ENCODE measurements around the gene PANX2. TPM values are rescaled to one million over a fixed set of nuclear protein-coding genes. Genes with fewer than 3 reads are reported as not detected.

Gene PANX2
- total RNA-seq, 2 experiments from 2014 or later = not detected

DNA sequence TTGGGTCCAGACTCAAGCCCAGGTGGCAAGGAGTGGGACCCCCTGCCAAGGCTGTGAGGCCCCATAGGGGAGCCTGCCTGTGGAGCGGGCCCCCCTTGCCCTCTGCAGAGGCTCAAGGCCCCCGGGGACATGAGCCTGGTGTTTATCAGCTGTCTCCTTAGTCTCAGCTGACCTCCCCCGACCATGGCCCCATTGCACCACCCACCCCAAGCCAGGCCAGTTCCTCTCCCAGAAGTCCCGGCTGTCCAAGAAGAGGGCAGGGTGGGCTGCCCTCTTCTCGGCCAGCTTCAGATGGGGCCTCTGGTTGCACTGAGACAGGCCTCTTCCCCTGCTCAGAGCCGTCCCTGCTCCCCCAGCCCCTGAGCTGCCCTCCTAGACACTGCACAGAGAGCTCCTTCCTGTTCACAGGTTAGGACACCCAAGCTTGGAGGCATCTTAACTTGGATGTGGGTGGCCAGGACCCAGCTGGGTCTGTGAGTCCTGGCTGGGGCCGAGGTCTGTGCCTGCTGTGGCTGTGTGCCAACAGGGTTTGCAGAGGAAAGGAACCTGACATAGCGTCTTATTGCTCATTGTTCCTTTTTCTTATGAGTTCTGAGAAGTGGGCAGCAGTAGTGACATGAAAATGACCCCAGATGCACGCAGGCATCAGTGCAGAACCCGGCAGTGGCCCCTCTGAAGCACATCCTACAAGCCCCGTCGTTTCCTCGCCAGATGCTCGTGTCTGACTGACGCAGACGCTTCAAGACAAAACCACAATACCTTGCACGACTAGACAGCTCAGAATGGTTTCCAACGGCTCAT is 20.6 kb downstream of the PANX2 start:
- peak overlapping the region; percentile 96 for H3K4me2 ChIP-seq (ENCODE audit: low read length)

DNA sequence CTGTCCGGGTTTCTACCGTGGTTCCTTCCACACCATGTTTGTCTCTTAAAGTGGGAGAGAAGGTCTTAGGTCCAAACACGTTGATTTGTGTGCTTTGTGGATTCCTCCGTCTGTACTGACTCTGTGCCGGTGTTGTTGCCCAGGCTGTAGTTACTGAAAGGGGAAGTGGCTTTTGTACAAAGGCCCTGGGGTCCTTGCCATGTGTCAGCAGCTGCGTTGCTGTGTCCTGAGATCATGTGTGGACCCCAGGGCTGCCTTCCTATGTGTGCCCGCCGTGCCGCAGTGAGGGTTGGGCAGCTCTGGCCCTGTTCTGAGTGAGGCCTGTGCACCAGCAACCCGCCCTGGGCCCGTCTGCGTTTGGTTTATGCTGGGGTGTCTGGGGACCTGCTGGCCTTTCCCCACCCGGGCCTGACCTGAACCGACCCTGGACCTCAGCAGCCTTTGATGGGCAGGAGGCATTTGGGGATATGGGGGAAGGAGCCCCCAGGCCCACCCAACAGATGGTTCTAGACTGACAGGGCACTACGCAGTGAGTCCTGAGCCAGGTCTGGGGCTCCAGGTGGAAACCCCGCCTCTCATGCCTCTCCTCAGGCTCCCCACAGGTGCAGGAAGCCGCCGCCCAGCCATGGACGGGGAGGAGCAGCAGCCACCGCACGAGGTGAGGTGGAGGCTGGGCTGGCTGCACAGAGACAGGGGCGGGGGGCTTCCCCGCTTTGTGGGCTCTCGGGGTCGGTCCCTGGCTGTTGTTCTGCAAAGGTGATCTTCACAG is 22.1 kb downstream of the PANX2 start:
- no peaks in the 10 kb centered on the region for H3K9me2 ChIP-seq (ENCODE audit: insufficient read depth, low read length)
- peak overlapping the region; percentile 99 for H3K27ac ChIP-seq (ENCODE audit: low read depth, low read length, poor library complexity, severe bottlenecking)
- H3K79me2 ChIP-seq (ENCODE audit: insufficient read depth, low read depth, low read length) = peaks cover 31% of the 10 kb centered on the region; the same call in 1 of the 2 replicates
- peak; percentile 83 for DNase-seq (ENCODE audit: low spot score)
- CTCF ChIA-PET (ENCODE audit: unreplicated experiment) = no interaction called here
- H3K4me2 ChIP-seq (ENCODE audit: low read length) = peak overlapping the region; percentile 96
- POLR2A ChIA-PET = no interaction called here
- H4K20me1 ChIP-seq (ENCODE audit: insufficient read depth, low read length) = no peaks in the 10 kb centered on the region
- intact Hi-C loops (cut with micrococcal nuclease; ENCODE audit: unreplicated experiment) = loop anchor here (5.0 kb wide), 3 partner anchors 125 to 280 kb away; no protein-coding TSS in a partner anchor
- no TSS peak for BruUV-seq (replicated peaks)
- no peaks in the 10 kb centered on the region for H3K9me3 ChIP-seq (ENCODE audit: low read length)
- TF ChIP-seq, protein P1, sequence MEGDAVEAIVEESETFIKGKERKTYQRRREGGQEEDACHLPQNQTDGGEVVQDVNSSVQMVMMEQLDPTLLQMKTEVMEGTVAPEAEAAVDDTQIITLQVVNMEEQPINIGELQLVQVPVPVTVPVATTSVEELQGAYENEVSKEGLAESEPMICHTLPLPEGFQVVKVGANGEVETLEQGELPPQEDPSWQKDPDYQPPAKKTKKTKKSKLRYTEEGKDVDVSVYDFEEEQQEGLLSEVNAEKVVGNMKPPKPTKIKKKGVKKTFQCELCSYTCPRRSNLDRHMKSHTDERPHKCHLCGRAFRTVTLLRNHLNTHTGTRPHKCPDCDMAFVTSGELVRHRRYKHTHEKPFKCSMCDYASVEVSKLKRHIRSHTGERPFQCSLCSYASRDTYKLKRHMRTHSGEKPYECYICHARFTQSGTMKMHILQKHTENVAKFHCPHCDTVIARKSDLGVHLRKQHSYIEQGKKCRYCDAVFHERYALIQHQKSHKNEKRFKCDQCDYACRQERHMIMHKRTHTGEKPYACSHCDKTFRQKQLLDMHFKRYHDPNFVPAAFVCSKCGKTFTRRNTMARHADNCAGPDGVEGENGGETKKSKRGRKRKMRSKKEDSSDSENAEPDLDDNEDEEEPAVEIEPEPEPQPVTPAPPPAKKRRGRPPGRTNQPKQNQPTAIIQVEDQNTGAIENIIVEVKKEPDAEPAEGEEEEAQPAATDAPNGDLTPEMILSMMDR (conservative IDR thresholded peaks at IDR 0.05; ENCODE audit: low read length) = no peak
- no peak for TF ChIP-seq EZH2phosphoT487 (IDR thresholded peaks at IDR 0.05; ENCODE audit: borderline replicate concordance, low read depth, low read length)
- H3K4me3 ChIP-seq (ENCODE audit: low read depth, low read length, poor library complexity, severe bottlenecking) = peak overlapping the region; percentile 68
- H2AFZ ChIP-seq (ENCODE audit: low read length) = no peak overlapping the region
- peaks cover 62% of the 10 kb centered on the region for H3K36me3 ChIP-seq (ENCODE audit: insufficient read depth, low read length)
- H3K4me1 ChIP-seq (ENCODE audit: insufficient read depth, low read length, poor library complexity, severe bottlenecking) = peaks cover 67% of the 10 kb centered on the region

More for the DNA sequence above, 20.6 kb downstream of the PANX2 start:
- POLR2A ChIA-PET = interaction anchor here (0.9 to 1.7 kb wide), 2 partner anchors 17 to 70 kb away, joined by 6 to 7 read pairs; partner anchors contain the start of gene MAPK12
- DNase-seq (ENCODE audit: low spot score) = peak; percentile 94
- Histone ChIP-seq H3K9me3 (ENCODE audit: low read length) (no peaks in the 10 kb centered on the region), H3K4me3 (ENCODE audit: low read depth, low read length, poor library complexity, severe bottlenecking) (peak overlapping the region; percentile 68), H4K20me1 (ENCODE audit: insufficient read depth, low read length) (no peaks in the 10 kb centered on the region), H2AFZ (ENCODE audit: low read length) (no peak overlapping the region), H3K79me2 (ENCODE audit: insufficient read depth, low read depth, low read length) (peaks cover 46% of the 10 kb centered on the region), H3K4me1 (ENCODE audit: insufficient read depth, low read length, poor library complexity, severe bottlenecking) (peaks cover 73% of the 10 kb centered on the region), H3K27ac (ENCODE audit: low read depth, low read length, poor library complexity, severe bottlenecking) (peak overlapping the region; percentile 99), H3K9me2 (ENCODE audit: insufficient read depth, low read length) (no peaks in the 10 kb centered on the region), H3K36me3 (ENCODE audit: insufficient read depth, low read length) (peaks cover 56% of the 10 kb centered on the region)
- no TSS peak for BruUV-seq (replicated peaks)
- CTCF ChIA-PET (ENCODE audit: unreplicated experiment) = no interaction called here
- TF ChIP-seq, protein P1 (conservative IDR thresholded peaks at IDR 0.05; ENCODE audit: low read length) = no peak
- no peak for TF ChIP-seq EZH2phosphoT487 (IDR thresholded peaks at IDR 0.05; ENCODE audit: borderline replicate concordance, low read depth, low read length)
- intact Hi-C loops (cut with micrococcal nuclease; ENCODE audit: unreplicated experiment) = loop anchor here (2.0 to 5.0 kb wide), 4 partner anchors 90 to 281 kb away; no protein-coding TSS in a partner anchor

Measured in OCI-LY7 (cell line).